Esophagus squamous epithelium (tissue), 5 donors: ENCODE measurements around the gene SRGN. TPM values are rescaled to one million over a fixed set of nuclear protein-coding genes. Genes with fewer than 3 reads are reported as not detected.
"Not testable (repeated sequence)": the region's sequence is repeated elsewhere in the genome, so short reads cannot be mapped to it uniquely, and the experiment has no call there.

Experiments
- DNase-seq: peaks from one replicate; lab custom pipeline; 2025; lab: John Stamatoyannopoulos, UW
- H3K27ac ChIP-seq, 4 donors: fragments of 200-600 bp; sonication (generic); one replicate each; pipeline ENCODE4 v1.5.1; 2016 to 2019; ENCODE audit warnings: mild to moderate bottlenecking in 1 of 4
- H3K27me3 ChIP-seq, 4 donors: fragments of 200-600 bp; sonication (generic); 1 replicate in 3 of 4; 2 replicates in 1 of 4; pipeline versions ENCODE4 v1.5.1 to v1.6.0; 2017 to 2021; ENCODE audit warnings: antibody characterized with exemption in 1 of 4
- H3K36me3 ChIP-seq, 3 donors: fragments of 200-600 bp; sonication (generic); one replicate each; pipeline ENCODE4 v1.5.1; 2016 to 2019
- H3K4me1 ChIP-seq, 3 donors: fragments of 200-600 bp; sonication (generic); one replicate each; pipeline ENCODE4 v1.5.1; 2017 to 2019
- H3K4me3 ChIP-seq, 4 donors: fragments of 200-600 bp; sonication (generic); 1 replicate in 3 of 4; 2 replicates in 1 of 4; pipeline ENCODE4 v1.5.1; 2016 to 2019; ENCODE audit warnings: mild to moderate bottlenecking in 2 of 4, moderate library complexity in 1 of 4
- H3K9me3 ChIP-seq, 3 donors: fragments of 200-600 bp; sonication (generic); one replicate each; pipeline ENCODE4 v1.5.1; 2016 to 2019
- POLR2A ChIP-seq, 4 donors: fragments of 450-650 bp; IDR thresholded peaks; one replicate each; pipeline ENCODE4 v1.6.1; 2017; ENCODE audit warnings: antibody characterized with exemption in 4 of 4, mild to moderate bottlenecking in 4 of 4, moderate library complexity in 3 of 4
- WGBS, 2 donors: methylation state at CpG; one replicate each; pipeline ENCODE4 v1.1.5; 2018; 5-methylcytosine and 5-hydroxymethylcytosine counted together
- intact Hi-C: fragments of 100-400 bp; cut with DNase I; formaldehyde crosslinking; loops from one replicate; pipeline ENCODE4 v1.15.0; 2022
- total RNA-seq, 4 donors: library from RNA; depleted of rRNA; stranded (reverse); fragments of >200 nt; gene quantifications; one replicate each; pipeline ENCODE4 v1.1.0, GENCODE V29; 2016
- TF ChIP-seq, protein P1 (sequence below), 6 experiments: fragments of 450-650 bp in 4 of 6; fragments of 200-600 bp in 2 of 6; sonication (generic) in 2 of 6; IDR thresholded peaks; one replicate each; pipeline ENCODE4 v1.5.1; 2016 to 2019; ENCODE audit warnings: antibody characterized with exemption in 6 of 6, mild to moderate bottlenecking in 4 of 6, moderate library complexity in 4 of 6
- donor health status: DM: yes; HTN: yes; CAD: no.

SRGN gene, protein sequence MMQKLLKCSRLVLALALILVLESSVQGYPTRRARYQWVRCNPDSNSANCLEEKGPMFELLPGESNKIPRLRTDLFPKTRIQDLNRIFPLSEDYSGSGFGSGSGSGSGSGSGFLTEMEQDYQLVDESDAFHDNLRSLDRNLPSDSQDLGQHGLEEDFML
- total RNA-seq = 10 to 100 TPM in 3 of 4 donors, 1 to 10 TPM in 1; 3.5 to 64.1 (median 37.9) TPM

DNA sequence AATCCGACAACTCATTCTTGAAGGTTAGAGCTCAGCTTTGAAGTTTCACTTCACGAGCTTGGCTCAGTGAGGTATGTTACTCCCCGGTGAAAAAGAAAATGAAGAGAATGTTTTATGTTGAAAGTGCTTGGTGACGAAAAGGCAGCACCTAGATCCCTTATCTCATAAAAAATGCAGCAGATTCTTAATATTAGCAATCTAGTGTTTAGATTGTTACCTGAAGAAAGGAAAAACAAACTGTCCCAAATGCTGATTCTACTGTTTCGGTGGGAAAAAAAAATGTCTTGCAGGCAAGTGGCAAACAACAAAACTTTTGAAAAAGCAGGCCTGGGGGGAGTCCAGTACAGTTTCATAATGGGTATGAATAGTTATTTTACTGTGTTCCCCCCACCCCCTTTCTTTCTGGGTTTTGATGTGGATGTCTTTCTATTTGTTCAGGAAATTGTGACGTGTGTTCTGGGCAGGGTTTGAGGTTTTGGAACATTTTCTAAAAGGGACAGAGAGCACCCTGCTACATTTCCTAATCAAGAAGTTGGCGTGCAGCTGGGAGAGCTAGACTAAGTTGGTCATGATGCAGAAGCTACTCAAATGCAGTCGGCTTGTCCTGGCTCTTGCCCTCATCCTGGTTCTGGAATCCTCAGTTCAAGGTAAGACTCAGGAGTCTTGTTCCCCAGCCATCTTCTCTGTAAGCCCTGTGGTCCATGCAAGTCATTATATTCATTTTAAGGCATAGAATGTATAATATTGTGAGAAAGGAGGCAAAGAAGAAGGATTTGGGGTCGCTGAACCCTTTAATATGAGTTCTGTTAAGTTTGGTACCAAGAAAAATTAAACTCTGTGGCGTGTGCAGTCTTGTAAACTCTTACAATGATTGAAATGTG lies at the start of gene SRGN:
SRGN (plus strand) TSS at position 514 of the 881 bp plus-strand sequence; CDS start at position 569, 55 bp downstream.
- peak in 3 of 4 donors; percentile 76 to 94 (median 92) for TF ChIP-seq POLR2A (IDR thresholded peaks at IDR 0.05)
- TF ChIP-seq, protein P1, sequence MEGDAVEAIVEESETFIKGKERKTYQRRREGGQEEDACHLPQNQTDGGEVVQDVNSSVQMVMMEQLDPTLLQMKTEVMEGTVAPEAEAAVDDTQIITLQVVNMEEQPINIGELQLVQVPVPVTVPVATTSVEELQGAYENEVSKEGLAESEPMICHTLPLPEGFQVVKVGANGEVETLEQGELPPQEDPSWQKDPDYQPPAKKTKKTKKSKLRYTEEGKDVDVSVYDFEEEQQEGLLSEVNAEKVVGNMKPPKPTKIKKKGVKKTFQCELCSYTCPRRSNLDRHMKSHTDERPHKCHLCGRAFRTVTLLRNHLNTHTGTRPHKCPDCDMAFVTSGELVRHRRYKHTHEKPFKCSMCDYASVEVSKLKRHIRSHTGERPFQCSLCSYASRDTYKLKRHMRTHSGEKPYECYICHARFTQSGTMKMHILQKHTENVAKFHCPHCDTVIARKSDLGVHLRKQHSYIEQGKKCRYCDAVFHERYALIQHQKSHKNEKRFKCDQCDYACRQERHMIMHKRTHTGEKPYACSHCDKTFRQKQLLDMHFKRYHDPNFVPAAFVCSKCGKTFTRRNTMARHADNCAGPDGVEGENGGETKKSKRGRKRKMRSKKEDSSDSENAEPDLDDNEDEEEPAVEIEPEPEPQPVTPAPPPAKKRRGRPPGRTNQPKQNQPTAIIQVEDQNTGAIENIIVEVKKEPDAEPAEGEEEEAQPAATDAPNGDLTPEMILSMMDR (IDR thresholded peaks at IDR 0.05) = no peak
- peak within 1 kb of the TSS; percentile 32 to 88 (median 86) for H3K27ac ChIP-seq
- no peaks in the 10 kb centered on the region for H3K27me3 ChIP-seq
- H3K36me3 ChIP-seq = no peaks in the 10 kb centered on the region
- intact Hi-C loops = no loop called here
- peak; percentile 43 for DNase-seq
- peak within 1 kb of the TSS; percentile 11 to 61 (median 43) for H3K4me3 ChIP-seq
- H3K9me3 ChIP-seq = no peaks in the 10 kb centered on the region
- H3K4me1 ChIP-seq = peaks cover 0 to 29% (median 3%) of the 10 kb centered on the region in 3 donors
- 33 to 57% methylated on average over 9 to 10 of the region's 10 CpGs for WGBS, 2 donors

DNA sequence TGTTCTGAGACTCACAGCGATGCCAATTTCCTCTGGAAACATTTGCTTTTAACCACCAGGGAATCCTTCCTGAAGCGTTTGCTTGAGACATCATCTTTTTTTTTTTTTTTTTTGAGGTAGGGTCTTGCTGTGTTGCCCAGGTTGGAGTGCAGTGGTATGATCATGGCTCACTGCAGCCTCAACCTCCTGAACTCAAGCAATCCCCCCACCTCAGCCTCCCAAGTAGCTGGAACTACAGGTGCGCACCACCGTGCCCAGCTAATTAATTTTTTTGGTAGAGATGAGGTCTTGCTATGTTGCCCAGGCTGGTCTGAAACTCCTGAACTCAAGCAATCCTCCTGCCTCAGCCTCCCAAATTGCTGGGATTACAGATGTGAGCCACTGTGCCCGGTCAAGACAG lies 47.0 kb upstream of the SRGN start:
- H3K27me3 ChIP-seq, H3K27ac ChIP-seq, H3K9me3 ChIP-seq, intact Hi-C loops, DNase-seq, H3K4me3 ChIP-seq, H3K36me3 ChIP-seq: not testable (repeated sequence)
- WGBS, 2 donors = 64 to 76% methylated on average over 5 of the region's 5 CpGs
- H3K4me1 ChIP-seq = peaks cover 0 to 18% (median 6%) of the 10 kb centered on the region in 3 donors

DNA sequence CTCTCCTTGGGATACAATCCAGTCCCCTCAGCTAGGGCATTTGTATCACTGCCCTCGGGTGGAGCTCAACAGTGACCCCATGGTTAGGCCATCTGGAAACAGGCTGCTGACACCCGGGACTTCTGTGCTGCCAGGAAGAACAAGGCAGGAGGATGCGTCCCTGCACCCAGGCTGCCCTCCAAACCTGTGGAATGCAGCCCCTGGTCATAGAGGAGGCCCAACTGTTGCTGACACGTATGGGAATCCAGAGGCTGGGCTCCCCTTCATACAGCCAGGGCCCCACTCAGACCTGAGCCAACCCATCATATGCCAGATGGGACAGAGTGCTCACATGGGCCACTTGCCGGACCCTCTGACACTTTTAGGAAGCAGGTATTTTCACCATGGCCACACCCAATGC lies 45.5 kb upstream of the SRGN start:
- intact Hi-C loops = no loop called here
- Histone ChIP-seq H3K36me3 (no peaks in the 10 kb centered on the region), H3K4me3 (no peak overlapping the region), H3K4me1 (peaks cover 0 to 21% (median 11%) of the 10 kb centered on the region in 3 donors), H3K27ac (no peak overlapping the region), H3K9me3 (no peaks in the 10 kb centered on the region), H3K27me3 (no peaks in the 10 kb centered on the region)
- 62 to 100% methylated on average over 1 to 2 of the region's 5 CpGs for WGBS, 2 donors
- DNase-seq = no peak
- no peak for TF ChIP-seq POLR2A (IDR thresholded peaks at IDR 0.05)
- TF ChIP-seq, protein P1 (IDR thresholded peaks at IDR 0.05) = no peak

DNA sequence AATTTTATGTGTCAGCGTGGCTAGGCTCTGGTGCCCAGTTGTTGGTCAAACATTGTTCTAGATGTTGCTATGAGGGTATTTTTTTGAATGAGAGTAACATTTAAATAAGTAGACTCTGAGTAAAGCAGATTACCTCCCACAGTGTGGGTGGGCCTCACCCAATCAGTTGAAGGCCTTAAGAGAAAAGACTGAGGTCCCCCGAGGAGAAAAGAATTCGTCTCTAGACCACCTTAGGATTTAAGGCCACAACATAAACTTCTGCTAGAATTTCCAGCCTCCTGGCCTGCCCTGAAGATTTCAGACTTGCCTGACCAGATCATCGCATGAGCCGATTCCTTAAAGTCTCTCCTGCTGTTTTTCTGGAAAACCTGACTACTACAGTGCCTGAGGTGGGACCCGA lies 45.1 kb upstream of the SRGN start:
- H3K4me1 ChIP-seq = peaks cover 0 to 21% (median 11%) of the 10 kb centered on the region in 3 donors
- DNase-seq = no peak
- intact Hi-C loops = no loop called here
- no peak overlapping the region for H3K27ac ChIP-seq
- H3K4me3 ChIP-seq = no peak overlapping the region
- no peaks in the 10 kb centered on the region for H3K9me3 ChIP-seq
- 89 to 95% methylated on average over 6 of the region's 6 CpGs for WGBS, 2 donors
- no peaks in the 10 kb centered on the region for H3K36me3 ChIP-seq
- TF ChIP-seq POLR2A (IDR thresholded peaks at IDR 0.05) = no peak
- TF ChIP-seq, protein P1 (IDR thresholded peaks at IDR 0.05) = no peak
- no peaks in the 10 kb centered on the region for H3K27me3 ChIP-seq

DNA sequence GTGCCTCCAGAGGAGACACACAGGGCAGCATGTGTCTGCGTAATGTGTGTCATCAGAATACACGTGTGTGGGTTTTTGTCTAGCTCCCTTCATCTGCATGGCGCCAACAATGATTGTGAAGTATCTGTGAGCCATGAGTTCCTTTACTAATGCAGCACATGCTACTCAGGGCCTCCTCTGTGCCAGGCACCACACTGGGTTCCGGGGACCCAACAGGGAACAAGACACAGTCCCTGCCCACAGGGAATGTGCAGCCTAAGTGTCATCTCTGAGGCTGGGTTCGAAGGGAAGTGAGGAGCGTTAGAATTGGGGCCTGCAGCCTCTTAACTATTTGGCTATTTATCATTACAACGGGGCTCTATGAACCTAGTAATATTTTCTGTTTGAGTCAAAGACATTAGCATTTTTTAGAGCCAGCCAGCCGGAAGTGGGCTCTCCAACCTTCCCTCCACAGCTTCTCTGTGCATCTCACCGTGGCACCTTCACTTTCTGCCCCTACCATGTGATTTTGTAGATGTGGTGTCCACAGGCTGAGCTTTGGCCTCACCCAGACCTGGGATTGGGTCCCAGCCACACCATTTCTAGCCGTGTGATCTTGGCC lies 43.9 kb upstream of the SRGN start:
- TF ChIP-seq, protein P1 (IDR thresholded peaks at IDR 0.05) = no peak
- TF ChIP-seq POLR2A (IDR thresholded peaks at IDR 0.05) = no peak
- no peak for DNase-seq
- Histone ChIP-seq H3K4me1 (peaks cover 0 to 21% (median 11%) of the 10 kb centered on the region in 3 donors), H3K4me3 (no peak overlapping the region), H3K36me3 (no peaks in the 10 kb centered on the region), H3K9me3 (no peaks in the 10 kb centered on the region), H3K27me3 (no peaks in the 10 kb centered on the region), H3K27ac (peak overlapping the region in 2 of 4 donors; percentile 71 to 77)
- intact Hi-C loops = no loop called here
- WGBS, 2 donors = 67 to 72% methylated on average over 9 to 10 of the region's 10 CpGs
